ENCODE data around the gene EXOSC5. TPM values are rescaled to one million over a fixed set of nuclear protein-coding genes. Genes with fewer than 3 reads are reported as not detected.

Gene EXOSC5
- total and polyA plus RNA-seq, 9 of the 15 experiments (the other 6 are each of a cell fraction or from before 2014, with no cell fraction given), result 10.9 to 75.5 (median 37.8) TPM

GRCh38 chr19:41364524-41365391 is 32.4 kb downstream of the EXOSC5 start (continued):
- TF ChIP-seq MGA (IDR thresholded peaks at IDR 0.05) (no peak), HDAC3 (IDR thresholded peaks at IDR 0.05; ENCODE audit: borderline replicate concordance, partially characterized antibody) (no peak), RFX7 (CRISPR knock-in tag; IDR thresholded peaks at IDR 0.05) (no peak), SAFB (IDR thresholded peaks at IDR 0.05; ENCODE audit: borderline replicate concordance, low read depth, low read length) (no peak), TSC22D4 (tag; IDR thresholded peaks at IDR 0.05) (no peak), ZNF586 (CRISPR knock-in tag; conservative IDR thresholded peaks at IDR 0.05) (no peak), TFAP4 (CRISPR knock-in tag; IDR thresholded peaks at IDR 0.05; ENCODE audit: borderline replicate concordance) (no peak), TAF7 (tag; IDR thresholded peaks at IDR 0.05) (0 out of 2 replicates have a peak, but pooled peaks have one; percentile 23), ZNF134 (CRISPR knock-in tag; conservative IDR thresholded peaks at IDR 0.05) (no peak), GTF2F1 (IDR thresholded peaks at IDR 0.05; ENCODE audit: low read depth, low read length) (no peak), MIER1 (IDR thresholded peaks at IDR 0.05; ENCODE audit: low read depth) (no peak), XRCC5 (IDR thresholded peaks at IDR 0.05; ENCODE audit: low read depth, low read length) (no peak; the same call in 1 of the 2 replicates), PHTF2 (CRISPR knock-in tag; IDR thresholded peaks at IDR 0.05) (no peak), MYNN (IDR thresholded peaks at IDR 0.05) (no peak), MYNN (CRISPR knock-in tag; IDR thresholded peaks at IDR 0.05) (no peak), HSF4 (CRISPR knock-in tag; IDR thresholded peaks at IDR 0.05; ENCODE audit: borderline replicate concordance) (no peak), GTF2E2 (tag; IDR thresholded peaks at IDR 0.05) (peak; percentile 66; the same call in 1 of the 2 replicates)
